Uterus (tissue), 4 donors: Measurements from ENCODE around the gene RASA3. TPM values are rescaled to one million over a fixed set of nuclear protein-coding genes. Genes with fewer than 3 reads are reported as not detected.

ENCODE experiments used
- DNase-seq, 2 donors: peaks; one replicate each; pipeline ENCODE4 v3.0.0-alpha.2; 2019 to 2020
- H3K27ac ChIP-seq, 2 donors: fragments of 200-600 bp; sonication (generic); 1 replicate in 1 of 2; 2 replicates in 1 of 2; pipeline ENCODE4 v1.5.1; 2016 to 2018
- H3K27me3 ChIP-seq, 2 donors: fragments of 200-600 bp; sonication (generic); one replicate each; pipeline ENCODE4 v1.5.1; 2018 to 2019; ENCODE audit warnings: control low read depth in 1 of 2
- H3K36me3 ChIP-seq, 2 donors: fragments of 200-600 bp; sonication (generic); one replicate each; pipeline ENCODE4 v1.5.1; 2019; ENCODE audit warnings: control low read depth in 1 of 2
- H3K4me1 ChIP-seq, 2 donors: fragments of 200-600 bp; sonication (generic); one replicate each; pipeline ENCODE4 v1.5.1; 2018 to 2019; ENCODE audit warnings: control low read depth in 1 of 2
- H3K4me3 ChIP-seq, 2 donors: fragments of 200-600 bp; sonication (generic); 1 replicate in 1 of 2; 2 replicates in 1 of 2; pipeline ENCODE4 v1.5.1; 2018 to 2019; ENCODE audit warnings: mild to moderate bottlenecking in 1 of 2
- H3K9me3 ChIP-seq, 2 donors: fragments of 200-600 bp; sonication (generic); one replicate each; pipeline ENCODE4 v1.5.1; 2019; ENCODE audit warnings: control low read depth in 1 of 2
- POLR2A ChIP-seq, 2 donors: fragments of 450-650 bp; IDR thresholded peaks; one replicate each; pipeline ENCODE4 v1.6.1; 2016; ENCODE audit warnings: antibody characterized with exemption in 2 of 2, mild to moderate bottlenecking in 1 of 2, moderate library complexity in 1 of 2
- intact Hi-C: fragments of 100-400 bp; cut with DNase I; formaldehyde crosslinking; loops from one replicate; pipeline ENCODE4 v1.15.1; 2023; ENCODE audit warnings: low total_unique reads
- total RNA-seq, 4 donors: library from RNA; depleted of rRNA in 3 of 4; stranded (reverse); fragments of >200 nt in 3 of 4; gene quantifications; one replicate each; pipeline versions ENCODE4 v1.1.0 to v1.2.4, GENCODE V29; 2014 to 2023
- TF ChIP-seq, protein P1 (sequence below), 4 experiments: fragments of 200-600 bp in 2 of 4; fragments of 450-650 bp in 2 of 4; sonication (generic) in 2 of 4; IDR thresholded peaks; one replicate each; pipeline ENCODE4 v1.5.1; 2016 to 2019; ENCODE audit warnings: antibody characterized with exemption in 4 of 4, mild to moderate bottlenecking in 2 of 4, moderate library complexity in 1 of 4
- donor health status: DM: yes; HTN: yes; CAD: no.

Gene RASA3
- total RNA-seq, 4 donors from 2014 or later: 8.5 to 31.6 (median 17.2) TPM

GRCh38 chr13:114004420-114005205 lies 127.8 kb downstream of the RASA3 start:
- Histone ChIP-seq H3K4me3 (no peak overlapping the region), H3K27me3 (no peaks in the 10 kb centered on the region), H3K9me3 (no peaks in the 10 kb centered on the region), H3K36me3 (no peaks in the 10 kb centered on the region), H3K4me1 (no peaks in the 10 kb centered on the region), H3K27ac (no peak overlapping the region)
- DNase-seq: no peak
- TF ChIP-seq, protein P1, sequence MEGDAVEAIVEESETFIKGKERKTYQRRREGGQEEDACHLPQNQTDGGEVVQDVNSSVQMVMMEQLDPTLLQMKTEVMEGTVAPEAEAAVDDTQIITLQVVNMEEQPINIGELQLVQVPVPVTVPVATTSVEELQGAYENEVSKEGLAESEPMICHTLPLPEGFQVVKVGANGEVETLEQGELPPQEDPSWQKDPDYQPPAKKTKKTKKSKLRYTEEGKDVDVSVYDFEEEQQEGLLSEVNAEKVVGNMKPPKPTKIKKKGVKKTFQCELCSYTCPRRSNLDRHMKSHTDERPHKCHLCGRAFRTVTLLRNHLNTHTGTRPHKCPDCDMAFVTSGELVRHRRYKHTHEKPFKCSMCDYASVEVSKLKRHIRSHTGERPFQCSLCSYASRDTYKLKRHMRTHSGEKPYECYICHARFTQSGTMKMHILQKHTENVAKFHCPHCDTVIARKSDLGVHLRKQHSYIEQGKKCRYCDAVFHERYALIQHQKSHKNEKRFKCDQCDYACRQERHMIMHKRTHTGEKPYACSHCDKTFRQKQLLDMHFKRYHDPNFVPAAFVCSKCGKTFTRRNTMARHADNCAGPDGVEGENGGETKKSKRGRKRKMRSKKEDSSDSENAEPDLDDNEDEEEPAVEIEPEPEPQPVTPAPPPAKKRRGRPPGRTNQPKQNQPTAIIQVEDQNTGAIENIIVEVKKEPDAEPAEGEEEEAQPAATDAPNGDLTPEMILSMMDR (IDR thresholded peaks at IDR 0.05): no peak
- no peak for TF ChIP-seq POLR2A (IDR thresholded peaks at IDR 0.05)
- intact Hi-C loops: no loop called here

DNA sequence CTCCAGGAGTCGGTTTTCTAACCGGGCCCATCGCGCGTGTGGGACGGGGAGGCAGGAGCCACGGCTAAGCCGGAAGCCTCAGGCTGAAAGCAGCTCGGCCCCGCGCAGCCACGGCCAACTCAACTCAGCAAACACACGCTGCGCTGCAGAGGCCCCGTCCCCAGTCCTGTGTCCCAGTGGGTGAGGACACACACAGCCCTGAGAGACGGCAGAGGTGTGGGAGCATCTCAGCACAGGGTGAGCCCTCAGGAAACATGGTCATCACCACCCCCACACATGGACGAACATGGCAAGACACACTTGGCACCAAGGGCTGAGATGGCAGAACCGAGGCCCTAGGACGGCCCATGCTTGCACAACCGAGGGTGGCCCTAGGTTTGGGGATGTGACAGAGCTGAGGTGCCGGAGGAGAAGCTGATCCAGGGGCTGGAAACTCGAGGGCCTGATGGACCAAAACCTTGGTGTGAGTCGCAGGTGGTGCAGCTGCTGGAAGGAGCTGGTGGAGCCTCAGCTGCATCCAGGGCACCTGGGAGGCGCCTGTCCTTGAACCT lies 129.6 kb downstream of the RASA3 start:
- Histone ChIP-seq H3K4me1 (no peaks in the 10 kb centered on the region), H3K27ac (no peak overlapping the region), H3K9me3 (no peaks in the 10 kb centered on the region), H3K36me3 (no peaks in the 10 kb centered on the region), H3K4me3 (no peak overlapping the region), H3K27me3 (no peaks in the 10 kb centered on the region)
- no peak for TF ChIP-seq POLR2A (IDR thresholded peaks at IDR 0.05)
- TF ChIP-seq, protein P1 (IDR thresholded peaks at IDR 0.05): no peak
- no peak for DNase-seq
- intact Hi-C loops: no loop called here

- Histone ChIP-seq H3K4me1 (no peaks in the 10 kb centered on the region), H3K4me3 (no peak overlapping the region), H3K27ac (no peak overlapping the region), H3K9me3 (no peaks in the 10 kb centered on the region), H3K36me3 (no peaks in the 10 kb centered on the region), H3K27me3 (no peaks in the 10 kb centered on the region)
- intact Hi-C loops: no loop called here
- DNase-seq: no peak
- no peak for TF ChIP-seq POLR2A (IDR thresholded peaks at IDR 0.05)
- TF ChIP-seq, protein P1 (IDR thresholded peaks at IDR 0.05): no peak
Measured at GRCh38 chr13:114002009-114002544, 130.3 kb downstream of the RASA3 start.

DNA sequence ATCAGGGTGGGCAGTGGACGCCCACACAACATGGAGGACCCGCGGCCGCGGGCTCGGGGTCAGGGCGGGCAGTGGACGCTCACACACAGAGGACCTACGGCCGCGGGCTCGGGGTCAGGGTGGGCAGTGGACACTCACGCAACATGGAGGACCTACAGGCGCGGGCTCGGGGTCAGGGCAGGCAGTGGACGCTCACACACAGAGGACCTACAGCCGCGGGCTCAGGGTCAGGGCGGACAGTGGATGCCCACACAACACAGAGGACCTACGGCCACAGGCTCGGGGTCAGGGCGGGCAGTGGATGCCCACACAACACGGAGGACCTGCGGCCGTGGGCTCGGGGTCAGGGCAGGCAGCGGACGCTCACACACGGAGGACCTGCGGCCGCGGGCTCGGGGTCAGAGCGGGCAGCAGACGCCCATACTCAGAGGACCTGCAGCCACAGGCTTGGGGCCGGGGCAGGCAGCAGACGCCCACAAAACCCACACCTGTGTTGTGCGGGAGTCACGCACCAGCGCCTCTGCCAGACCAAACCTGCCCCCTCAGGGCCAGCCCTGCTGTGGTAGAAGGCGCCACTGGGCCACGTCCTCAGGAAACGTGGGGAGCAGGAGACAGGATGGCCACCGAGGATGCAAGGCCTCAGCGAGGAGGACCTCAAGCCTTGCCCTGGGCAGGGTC lies 131.0 kb downstream of the RASA3 start:
- no peak for DNase-seq
- Histone ChIP-seq H3K36me3 (no peaks in the 10 kb centered on the region), H3K4me3 (no peak overlapping the region), H3K9me3 (no peaks in the 10 kb centered on the region), H3K27me3 (no peaks in the 10 kb centered on the region), H3K4me1 (no peaks in the 10 kb centered on the region), H3K27ac (no peak overlapping the region)
- intact Hi-C loops: no loop called here
- no peak for TF ChIP-seq POLR2A (IDR thresholded peaks at IDR 0.05)
- TF ChIP-seq, protein P1 (IDR thresholded peaks at IDR 0.05): no peak
